Gastroesophageal sphincter (tissue), 3 donors: ENCODE results near the gene PDZD8.

Experiments used
- CTCF ChIP-seq, 4 experiments: fragments of 200-600 bp in 2 of 4; fragments of 450-650 bp in 2 of 4; sonication (generic) in 1 of 4; IDR thresholded peaks; one replicate each; pipeline ENCODE4 v1.5.1; 2017 to 2019; ENCODE audit warnings: antibody characterized with exemption in 4 of 4, mild to moderate bottlenecking in 2 of 4, moderate library complexity in 2 of 4
- EP300 ChIP-seq: sonication (generic); formaldehyde crosslinking; IDR thresholded peaks from one replicate; pipeline ENCODE4 v1.6.1; 2017; ENCODE audit warnings: antibody characterized with exemption, mild to moderate bottlenecking
- POLR2A ChIP-seq, 2 donors: fragments of 450-650 bp; IDR thresholded peaks; one replicate each; pipeline ENCODE4 v1.6.1; 2017; ENCODE audit warnings: antibody characterized with exemption in 2 of 2, mild to moderate bottlenecking in 2 of 2, moderate library complexity in 1 of 2
- POLR2AphosphoS5 ChIP-seq: sonication (generic); formaldehyde crosslinking; IDR thresholded peaks from one replicate; pipeline ENCODE4 v1.6.1; 2017; ENCODE audit warnings: antibody characterized with exemption

GRCh38 chr10:117266812-117267211, 108.4 kb downstream of the PDZD8 start:
- no peak for TF ChIP-seq POLR2A (IDR thresholded peaks at IDR 0.05)
- no peak for TF ChIP-seq CTCF (IDR thresholded peaks at IDR 0.05)
- no peak for TF ChIP-seq EP300
- no peak for TF ChIP-seq POLR2AphosphoS5
